ENCODE measurements around the gene MISFA.

GRCh38 chr11:18632841-18633240 is 33.3 kb downstream of the MISFA start:
- no peak for TF ChIP-seq CTCF (conservative IDR thresholded peaks at IDR 0.05; ENCODE audit: low read depth, low read length)
- no peak for TF ChIP-seq USF2 (IDR thresholded peaks at IDR 0.05; ENCODE audit: low read depth, low read length)
- no peak for TF ChIP-seq MAFK (IDR thresholded peaks at IDR 0.05; ENCODE audit: low read depth, low read length)
- TF ChIP-seq RAD21 (IDR thresholded peaks at IDR 0.05; ENCODE audit: low read length) = no peak
- TF ChIP-seq ELK1 (IDR thresholded peaks at IDR 0.05; ENCODE audit: borderline replicate concordance, low read depth, low read length) = no peak
- TF ChIP-seq RFX5 (IDR thresholded peaks at IDR 0.05; ENCODE audit: low read depth, low read length) = no peak
- no peak for TF ChIP-seq POLR2A (IDR thresholded peaks at IDR 0.05; ENCODE audit: low read depth, low read length)
- TF ChIP-seq SMC3 (IDR thresholded peaks at IDR 0.05; ENCODE audit: low read depth, low read length) = no peak
- TF ChIP-seq CHD1 (IDR thresholded peaks at IDR 0.05; ENCODE audit: low read depth, low read length) = no peak
- no peak for TF ChIP-seq MAZ (IDR thresholded peaks at IDR 0.05; ENCODE audit: borderline replicate concordance, low read depth, low read length)
- TF ChIP-seq CEBPB (IDR thresholded peaks at IDR 0.05; ENCODE audit: low read depth, low read length) = no peak
- no peak for TF ChIP-seq FOS (IDR thresholded peaks at IDR 0.05; ENCODE audit: low read depth, low read length)
